NCI-H2081 (cell line): ENCODE measurements around the gene VAMP5.
A peak's percentile ranks its signal among the peaks of the same experiment; 100 is the strongest.
"Not testable (repeated sequence)": the region's sequence is repeated elsewhere in the genome, so short reads cannot be mapped to it uniquely, and the experiment has no call there.

Experiments used
- DNase-seq, 2 experiments: peaks; one replicate each; lab custom pipeline; 2025; lab: John Stamatoyannopoulos, UW

VAMP5 gene, protein sequence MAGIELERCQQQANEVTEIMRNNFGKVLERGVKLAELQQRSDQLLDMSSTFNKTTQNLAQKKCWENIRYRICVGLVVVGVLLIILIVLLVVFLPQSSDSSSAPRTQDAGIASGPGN

GRCh38 chr2:85584354-85584856 is at the start of gene VAMP5:
Gene VAMP5, plus strand, starts transcription at chr2:85584431. Its CDS starts 60 bp downstream, at chr2:85584491.
- no peak for DNase-seq

DNA sequence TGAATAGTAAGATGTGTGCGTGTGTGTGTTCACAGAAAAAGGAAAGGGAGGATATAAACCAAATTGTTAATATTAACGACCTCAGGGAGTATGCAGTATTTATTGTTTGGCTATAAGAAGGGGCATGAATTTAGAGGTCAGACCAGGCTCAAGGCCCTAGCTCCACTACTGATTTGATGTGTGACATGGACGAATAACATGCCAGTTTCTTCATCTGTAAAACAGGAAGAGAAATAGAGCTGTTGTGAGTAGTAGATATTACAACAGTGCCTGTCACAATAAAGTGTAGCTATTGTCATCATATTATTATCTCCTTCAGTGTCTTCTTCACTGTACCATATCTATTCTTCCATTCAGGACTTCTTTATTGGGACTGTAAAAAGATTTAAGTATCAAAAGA is 49.4 kb upstream of the VAMP5 start:
- DNase-seq: no peak

DNA sequence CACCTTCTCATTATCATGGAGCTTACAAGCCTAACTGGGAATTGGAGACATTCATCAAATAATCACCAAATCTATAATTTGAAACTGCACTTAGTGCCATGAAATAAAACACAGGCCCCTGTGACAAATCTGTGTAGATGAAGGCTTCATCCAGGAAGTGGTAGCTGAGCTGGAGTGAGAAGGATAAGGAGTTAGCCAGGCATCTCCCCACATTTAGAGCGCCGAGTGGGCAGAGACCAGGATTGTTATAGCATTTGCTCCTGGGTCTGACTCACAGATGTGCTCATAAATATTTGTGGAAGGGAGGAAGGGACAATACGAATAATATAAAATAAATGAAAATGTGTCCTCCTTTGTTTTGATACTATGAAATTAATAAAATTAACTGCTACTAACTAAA is 47.8 kb upstream of the VAMP5 start:
- peak in 1 of 2 experiments; percentile 18 for DNase-seq

GRCh38 chr2:85537600-85538506 is 46.4 kb upstream of the VAMP5 start:
- DNase-seq: peak; percentile 41 to 62

- DNase-seq: peak; percentile 91 to 93
Observed at GRCh38 chr2:85538507-85539360, 45.5 kb upstream of the VAMP5 start, which contains the start of gene MAT2A. Gene MAT2A, plus strand, starts transcription at chr2:85539168. Its CDS starts 120 bp downstream, at chr2:85539288.

DNA sequence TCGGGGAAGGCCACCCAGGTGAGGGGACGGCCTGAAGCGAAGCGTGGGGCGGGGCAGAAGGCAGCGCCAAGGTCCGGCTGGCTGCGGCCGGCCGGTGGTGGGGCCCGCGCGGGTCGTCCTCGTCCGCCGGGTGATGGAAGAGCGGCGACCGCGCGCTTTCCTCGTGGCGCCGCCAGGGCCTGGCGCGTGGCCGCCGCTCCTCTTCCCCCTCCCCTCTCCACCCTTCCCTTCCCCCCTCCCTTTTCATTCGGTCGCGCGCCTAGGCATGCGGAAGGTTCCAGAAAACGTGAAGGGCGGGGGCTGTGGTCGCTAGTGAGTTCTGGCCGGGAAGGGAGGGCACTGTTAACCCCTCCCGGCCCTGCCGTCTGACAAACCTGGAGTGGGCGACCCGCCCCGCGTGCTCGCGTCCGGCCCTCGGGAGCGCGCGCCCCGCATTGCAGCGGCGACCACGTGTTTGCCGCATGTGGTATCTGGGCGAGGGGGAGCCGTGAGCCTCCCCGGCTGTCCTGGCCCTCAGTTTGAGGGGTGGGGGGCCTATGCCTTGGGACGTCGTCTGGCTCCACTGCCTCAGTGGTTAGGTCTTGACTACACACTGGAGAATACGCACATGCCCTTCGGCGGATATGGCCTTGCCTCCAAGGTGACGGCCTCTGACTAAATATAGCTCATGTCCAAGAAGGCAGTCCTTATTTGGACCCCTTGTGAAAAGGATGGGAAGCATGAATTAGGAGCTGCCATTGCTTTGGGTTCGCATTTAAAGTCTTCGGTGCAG is 44.7 kb upstream of the VAMP5 start:
- DNase-seq: peak; percentile 67 to 71

DNA sequence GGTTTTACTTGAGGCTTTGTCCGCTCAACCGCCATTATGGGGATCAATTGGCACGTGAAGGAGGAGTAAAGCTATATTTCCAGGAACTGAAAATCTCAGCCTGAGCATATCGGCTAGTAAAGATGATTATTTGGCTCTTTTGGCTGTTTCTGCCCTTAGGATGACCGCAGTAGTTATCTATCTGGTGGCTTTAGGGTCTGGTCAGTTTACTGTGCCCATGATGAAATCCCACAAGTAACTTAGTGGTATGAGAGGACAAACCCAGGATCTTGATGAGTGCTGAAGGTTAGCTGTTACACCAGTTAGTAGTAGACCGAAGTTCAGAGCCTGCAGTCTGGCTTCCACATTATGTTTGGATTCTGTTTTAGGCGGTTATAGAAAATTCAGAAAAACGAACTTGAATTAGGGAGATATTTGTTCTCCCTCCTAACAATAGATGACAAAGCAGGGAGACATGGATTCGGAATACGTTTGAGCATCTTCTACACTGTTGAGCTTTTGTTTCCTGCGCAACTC is 44.0 kb upstream of the VAMP5 start:
- DNase-seq: no peak

DNA sequence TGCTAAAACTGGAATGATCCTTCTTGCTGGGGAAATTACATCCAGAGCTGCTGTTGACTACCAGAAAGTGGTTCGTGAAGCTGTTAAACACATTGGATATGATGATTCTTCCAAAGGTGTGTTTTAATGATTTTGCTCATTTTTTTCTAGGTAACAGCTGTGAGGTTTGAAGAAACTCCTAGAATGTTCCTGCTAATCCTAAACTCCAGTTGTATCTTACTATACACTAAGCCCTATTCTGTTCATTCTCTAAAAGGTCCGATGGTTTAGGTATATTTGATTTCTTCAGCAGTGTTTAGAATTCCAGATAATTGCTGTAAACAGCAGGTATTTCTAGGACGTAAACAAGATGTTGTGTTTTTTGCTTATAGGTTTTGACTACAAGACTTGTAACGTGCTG is 43.0 kb upstream of the VAMP5 start:
- no peak for DNase-seq

DNA sequence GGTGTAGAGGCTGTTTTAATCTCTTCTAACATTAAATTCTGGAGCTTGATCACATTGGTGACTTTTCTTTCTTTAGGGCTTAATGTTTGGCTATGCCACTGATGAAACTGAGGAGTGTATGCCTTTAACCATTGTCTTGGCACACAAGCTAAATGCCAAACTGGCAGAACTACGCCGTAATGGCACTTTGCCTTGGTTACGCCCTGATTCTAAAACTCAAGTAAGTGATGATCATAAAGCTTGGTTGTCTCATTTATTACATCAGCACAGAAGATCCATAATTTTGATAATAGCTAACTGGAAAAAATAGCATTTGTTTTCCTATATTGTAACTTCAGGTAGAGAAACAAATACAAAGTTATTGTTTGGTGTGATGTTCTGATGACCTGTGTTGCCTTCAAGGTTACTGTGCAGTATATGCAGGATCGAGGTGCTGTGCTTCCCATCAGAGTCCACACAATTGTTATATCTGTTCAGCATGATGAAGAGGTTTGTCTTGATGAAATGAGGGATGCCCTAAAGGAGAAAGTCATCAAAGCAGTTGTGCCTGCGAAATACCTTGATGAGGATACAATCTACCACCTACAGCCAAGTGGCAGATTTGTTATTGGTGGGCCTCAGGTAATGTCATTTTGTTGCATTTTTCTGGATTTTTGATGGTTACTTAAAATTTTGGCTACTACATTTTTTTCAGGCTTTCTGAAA is 42.3 kb upstream of the VAMP5 start:
- peak in 1 of 2 experiments; percentile 14 for DNase-seq

- DNase-seq: no peak
Observed at GRCh38 chr2:85542777-85543176, 41.5 kb upstream of the VAMP5 start.

DNA sequence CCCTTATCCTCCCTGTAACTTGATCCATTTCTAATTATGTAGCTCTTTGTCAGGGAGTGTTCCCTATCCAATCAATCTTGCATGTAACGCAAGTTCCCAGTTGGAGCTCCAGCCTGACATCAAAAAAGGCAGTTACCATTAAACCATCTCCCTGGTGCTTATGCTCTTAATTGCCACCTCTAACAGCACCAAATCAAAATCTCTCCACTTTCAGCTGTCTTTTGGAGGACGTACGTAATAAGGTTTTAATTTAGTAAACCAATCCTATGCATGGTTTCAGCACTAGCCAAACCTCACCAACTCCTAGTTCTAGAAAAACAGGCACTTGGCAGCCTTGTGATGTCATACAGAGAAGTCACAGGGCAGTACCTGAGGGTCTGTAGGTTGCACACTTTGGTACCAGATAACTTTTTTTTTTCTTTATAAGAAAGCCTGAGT is 40.0 kb upstream of the VAMP5 start:
- DNase-seq: peak; percentile 55 to 67

DNA sequence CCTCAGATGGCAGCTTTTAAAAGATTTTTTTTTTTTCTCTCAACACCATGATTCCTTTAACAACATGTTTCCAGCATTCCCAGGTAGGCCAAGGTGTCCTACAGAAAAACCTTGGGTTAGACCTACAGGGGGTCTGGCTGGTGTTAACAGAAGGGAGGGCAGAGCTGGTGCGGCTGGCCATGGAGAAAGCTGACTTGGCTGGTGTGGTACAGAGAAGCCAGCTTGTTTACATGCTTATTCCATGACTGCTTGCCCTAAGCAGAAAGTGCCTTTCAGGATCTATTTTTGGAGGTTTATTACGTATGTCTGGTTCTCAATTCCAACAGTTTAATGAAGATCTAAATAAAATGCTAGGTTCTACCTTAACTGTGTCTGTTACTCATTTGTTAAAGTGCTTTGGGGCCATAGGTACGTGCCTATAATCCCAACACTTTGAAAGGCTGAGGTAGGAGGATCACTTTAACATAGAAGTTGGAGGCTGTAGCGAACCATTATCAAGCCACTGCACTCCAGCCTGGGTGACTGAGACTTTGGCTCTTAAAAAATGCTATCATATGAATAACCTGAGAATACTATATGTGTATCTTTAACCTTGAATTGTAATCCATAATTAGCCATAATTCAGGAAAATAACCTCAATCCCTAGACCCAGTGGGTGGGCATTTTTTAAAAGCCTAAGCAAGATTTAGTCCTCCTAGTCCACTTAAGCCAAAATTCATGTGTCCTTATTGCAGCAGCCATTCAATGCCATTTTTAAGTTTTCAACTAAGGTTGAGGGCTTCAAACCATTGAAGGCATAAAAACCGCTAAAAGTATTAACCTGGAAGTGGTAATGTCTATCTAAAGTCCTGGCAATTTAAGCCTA is 39.1 kb upstream of the VAMP5 start:
- DNase-seq: not testable (repeated sequence)

- DNase-seq: no peak
Observed at GRCh38 chr2:85545780-85546240, 38.4 kb upstream of the VAMP5 start.

DNA sequence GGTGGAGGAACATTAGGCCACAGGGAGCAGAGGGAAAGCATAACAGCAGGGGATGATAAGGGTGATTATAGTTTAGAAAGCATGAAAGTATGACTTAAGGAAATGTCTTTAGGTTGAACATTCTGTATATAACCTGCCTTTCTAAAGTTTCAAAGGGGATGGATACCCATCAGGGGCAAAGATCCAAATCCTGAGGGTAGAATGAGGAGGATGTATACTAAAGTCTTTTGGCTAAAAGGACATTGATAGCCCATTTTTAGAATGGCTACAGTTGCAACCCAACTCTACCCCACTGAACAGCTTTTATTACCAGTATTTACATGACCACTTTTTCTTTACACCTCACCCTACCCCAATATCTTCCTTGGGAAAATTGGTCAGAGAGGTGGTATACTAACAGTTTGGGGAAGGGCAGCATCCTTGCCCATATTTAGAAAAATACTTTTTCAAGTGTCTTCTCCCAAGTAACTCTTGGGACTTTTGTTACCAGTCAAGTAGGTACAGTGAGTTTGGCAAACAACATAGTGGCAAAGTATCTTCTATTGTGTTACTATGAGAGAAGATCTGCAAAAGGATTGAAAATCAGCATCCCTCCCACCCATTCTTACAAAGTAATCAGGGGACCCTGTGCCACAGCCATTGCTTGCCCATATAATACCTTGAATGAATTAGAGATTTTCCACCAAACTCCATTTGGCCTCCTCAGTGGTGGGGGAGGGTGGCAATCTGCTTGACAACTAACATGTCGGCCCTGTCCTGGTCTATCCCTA is 37.0 kb upstream of the VAMP5 start:
- no peak for DNase-seq

DNA sequence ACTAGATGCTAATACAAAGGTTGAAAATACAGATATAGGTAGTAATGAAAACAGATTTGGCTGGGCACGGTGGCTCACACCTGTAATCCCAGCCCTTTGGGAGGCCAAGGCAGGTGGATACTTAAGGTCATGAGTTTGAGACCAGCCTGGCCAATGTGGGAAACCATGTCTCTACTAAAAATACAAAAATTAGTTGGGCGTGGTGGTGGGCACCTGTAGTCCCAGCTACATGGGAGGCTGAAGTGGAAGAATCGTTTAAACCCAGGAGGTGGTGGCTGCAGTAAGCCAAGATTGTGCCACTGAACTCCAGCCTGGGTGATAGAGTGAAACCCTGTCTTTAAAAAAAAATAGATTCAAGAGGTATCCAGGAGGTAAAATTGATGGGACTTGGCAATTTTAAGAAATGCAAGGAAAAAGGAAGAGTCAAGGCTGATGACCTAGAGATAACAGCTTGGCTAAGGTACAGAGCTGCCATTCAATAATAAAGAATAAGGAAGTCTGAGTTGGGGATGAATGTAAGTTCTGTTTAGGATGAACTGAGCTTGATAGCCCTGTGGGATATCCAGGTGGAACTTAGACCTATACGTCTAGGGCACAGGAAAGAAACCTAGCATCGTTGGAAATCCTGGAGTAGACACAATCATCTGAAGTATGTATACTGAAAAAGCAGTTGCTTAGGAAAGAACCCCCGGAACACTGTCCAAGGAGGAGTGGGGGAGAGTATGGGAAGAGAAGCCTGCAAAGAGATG is 36.2 kb upstream of the VAMP5 start:
- DNase-seq: no peak

DNA sequence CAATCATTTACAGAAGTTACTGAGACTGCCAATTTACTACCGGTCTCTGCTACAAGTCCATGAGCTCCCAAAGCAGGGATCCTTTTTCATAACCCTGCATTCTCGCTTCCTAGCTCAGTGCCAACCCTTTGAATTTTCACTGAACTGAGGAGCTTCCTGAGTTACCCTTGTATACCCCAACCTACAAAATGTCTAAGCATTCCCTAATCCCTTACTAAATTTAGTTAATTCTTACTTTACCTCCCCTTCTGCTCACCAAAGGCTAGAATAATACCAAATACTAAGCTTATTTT is 35.7 kb upstream of the VAMP5 start:
- DNase-seq: no peak

DNA sequence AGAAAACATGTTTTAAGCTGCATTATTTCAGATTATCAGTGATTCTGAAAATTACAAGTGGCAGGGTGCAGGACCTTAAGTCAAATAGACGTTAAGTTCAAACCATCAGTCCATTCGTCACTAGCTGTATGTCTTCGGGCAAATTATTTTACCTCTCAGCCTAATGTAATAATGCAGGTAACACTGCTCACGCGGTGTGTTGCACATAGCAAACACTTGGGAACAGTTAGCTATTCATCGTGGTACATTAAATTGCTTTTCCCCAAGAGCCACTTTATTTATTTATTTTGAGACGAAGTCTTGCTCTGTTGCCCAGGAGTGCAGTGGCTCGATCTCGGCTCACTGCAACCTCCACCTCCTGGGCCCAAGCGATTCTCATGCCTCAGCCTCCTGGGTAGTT is 35.1 kb upstream of the VAMP5 start:
- DNase-seq: no peak

DNA sequence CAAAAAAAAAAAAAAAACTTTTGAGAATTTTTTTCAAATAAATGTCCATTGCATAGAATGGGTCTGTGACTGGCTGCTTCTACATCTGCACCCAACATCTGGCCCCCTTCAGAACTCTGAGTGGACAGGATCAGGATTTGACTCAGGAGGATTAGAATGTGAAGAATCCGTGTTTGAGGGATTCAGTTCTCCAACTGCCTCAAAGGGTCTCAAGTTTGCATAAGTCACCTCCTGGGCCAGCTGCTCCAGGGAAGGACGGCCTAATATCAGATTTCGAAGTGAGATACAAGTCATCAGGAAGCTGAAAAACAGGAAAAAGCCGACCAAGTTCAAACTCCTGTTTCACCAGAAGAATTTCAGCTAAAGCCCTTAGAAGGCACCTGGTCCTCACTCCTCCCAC is 34.4 kb upstream of the VAMP5 start:
- DNase-seq: no peak
